ENCODE measurements around the gene CENPM.

CENPM gene

DNA sequence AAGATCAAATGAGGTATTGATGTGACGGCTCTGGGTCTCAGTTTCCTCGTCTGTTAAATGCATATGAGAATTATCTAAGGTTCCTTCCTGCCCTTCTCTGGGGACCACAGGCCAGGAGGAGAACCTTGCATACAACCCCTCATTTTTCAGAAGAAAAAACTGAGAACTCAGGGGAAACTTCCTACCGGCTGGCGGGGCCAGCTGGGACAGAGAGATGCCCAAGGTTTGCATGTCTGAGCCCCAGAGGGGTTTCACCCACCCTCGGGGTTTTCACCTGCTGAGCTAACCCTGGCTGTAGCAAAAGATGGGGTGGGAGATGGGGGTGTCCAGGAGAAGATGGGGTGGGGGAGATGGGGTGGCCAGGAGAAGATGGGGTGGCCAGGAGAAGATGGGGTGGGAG lies 24.6 kb downstream of the CENPM start:
- TF ChIP-seq, protein P1, sequence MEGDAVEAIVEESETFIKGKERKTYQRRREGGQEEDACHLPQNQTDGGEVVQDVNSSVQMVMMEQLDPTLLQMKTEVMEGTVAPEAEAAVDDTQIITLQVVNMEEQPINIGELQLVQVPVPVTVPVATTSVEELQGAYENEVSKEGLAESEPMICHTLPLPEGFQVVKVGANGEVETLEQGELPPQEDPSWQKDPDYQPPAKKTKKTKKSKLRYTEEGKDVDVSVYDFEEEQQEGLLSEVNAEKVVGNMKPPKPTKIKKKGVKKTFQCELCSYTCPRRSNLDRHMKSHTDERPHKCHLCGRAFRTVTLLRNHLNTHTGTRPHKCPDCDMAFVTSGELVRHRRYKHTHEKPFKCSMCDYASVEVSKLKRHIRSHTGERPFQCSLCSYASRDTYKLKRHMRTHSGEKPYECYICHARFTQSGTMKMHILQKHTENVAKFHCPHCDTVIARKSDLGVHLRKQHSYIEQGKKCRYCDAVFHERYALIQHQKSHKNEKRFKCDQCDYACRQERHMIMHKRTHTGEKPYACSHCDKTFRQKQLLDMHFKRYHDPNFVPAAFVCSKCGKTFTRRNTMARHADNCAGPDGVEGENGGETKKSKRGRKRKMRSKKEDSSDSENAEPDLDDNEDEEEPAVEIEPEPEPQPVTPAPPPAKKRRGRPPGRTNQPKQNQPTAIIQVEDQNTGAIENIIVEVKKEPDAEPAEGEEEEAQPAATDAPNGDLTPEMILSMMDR (IDR thresholded peaks at IDR 0.05) = no peak
- H3K27me3 ChIP-seq = peaks cover 0 to 74% of the 10 kb centered on the region in 2 donors
- H3K4me1 ChIP-seq = peaks cover 0 to 36% (median 28%) of the 10 kb centered on the region in 4 donors
- no peak overlapping the region for H3K27ac ChIP-seq
- no peak for DNase-seq
- no peak overlapping the region for H3K4me3 ChIP-seq
- intact Hi-C loops (cut with DNase I; ENCODE audit: low total_unique reads) = no loop called here
- no peaks in the 10 kb centered on the region for H3K36me3 ChIP-seq
- no peaks in the 10 kb centered on the region for H3K9me3 ChIP-seq

DNA sequence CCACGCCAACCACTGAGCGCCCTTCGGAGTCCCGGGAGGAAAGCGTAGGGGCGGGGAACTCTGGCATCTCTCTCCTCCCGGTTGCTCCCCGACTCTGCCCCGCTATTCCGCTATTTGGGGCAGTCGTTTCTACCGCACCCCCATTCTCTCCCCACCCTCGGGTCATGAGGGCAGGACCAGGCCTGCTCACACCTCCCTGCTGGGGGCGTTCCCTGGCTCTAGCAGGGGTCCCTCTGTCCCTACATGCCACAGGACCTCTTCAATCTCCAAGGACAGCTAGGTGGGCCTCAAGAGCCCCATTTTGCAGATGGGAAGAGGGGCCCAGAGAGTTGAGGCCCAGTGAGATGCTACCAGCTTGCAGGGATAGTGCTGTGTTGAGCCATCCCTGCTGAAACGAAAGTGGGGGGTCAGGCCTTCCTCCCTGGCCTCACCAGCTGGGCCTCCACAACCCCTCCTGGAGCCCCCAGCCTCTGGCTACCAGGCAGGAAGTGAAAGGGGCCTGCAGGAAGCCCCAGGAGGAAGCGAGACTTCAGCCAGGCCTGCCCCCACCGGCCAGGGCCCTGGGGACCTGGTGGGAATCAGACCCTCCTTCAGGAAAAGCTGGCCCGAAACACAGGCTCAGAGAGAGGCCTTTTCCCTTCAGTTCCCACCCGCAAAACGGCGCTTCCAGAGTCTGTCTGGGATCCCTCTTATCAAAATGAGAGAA lies 26.5 kb downstream of the CENPM start:
- H3K27ac ChIP-seq = no peak overlapping the region
- no peaks in the 10 kb centered on the region for H3K9me3 ChIP-seq
- DNase-seq = no peak
- H3K4me3 ChIP-seq = peak overlapping the region; percentile 42 to 54
- H3K4me1 ChIP-seq = peaks cover 0 to 27% (median 18%) of the 10 kb centered on the region in 4 donors
- no peaks in the 10 kb centered on the region for H3K36me3 ChIP-seq
- peaks cover 0 to 73% of the 10 kb centered on the region in 2 donors for H3K27me3 ChIP-seq
- intact Hi-C loops (cut with DNase I; ENCODE audit: low total_unique reads) = no loop called here
- TF ChIP-seq, protein P1 (IDR thresholded peaks at IDR 0.05) = no peak

DNA sequence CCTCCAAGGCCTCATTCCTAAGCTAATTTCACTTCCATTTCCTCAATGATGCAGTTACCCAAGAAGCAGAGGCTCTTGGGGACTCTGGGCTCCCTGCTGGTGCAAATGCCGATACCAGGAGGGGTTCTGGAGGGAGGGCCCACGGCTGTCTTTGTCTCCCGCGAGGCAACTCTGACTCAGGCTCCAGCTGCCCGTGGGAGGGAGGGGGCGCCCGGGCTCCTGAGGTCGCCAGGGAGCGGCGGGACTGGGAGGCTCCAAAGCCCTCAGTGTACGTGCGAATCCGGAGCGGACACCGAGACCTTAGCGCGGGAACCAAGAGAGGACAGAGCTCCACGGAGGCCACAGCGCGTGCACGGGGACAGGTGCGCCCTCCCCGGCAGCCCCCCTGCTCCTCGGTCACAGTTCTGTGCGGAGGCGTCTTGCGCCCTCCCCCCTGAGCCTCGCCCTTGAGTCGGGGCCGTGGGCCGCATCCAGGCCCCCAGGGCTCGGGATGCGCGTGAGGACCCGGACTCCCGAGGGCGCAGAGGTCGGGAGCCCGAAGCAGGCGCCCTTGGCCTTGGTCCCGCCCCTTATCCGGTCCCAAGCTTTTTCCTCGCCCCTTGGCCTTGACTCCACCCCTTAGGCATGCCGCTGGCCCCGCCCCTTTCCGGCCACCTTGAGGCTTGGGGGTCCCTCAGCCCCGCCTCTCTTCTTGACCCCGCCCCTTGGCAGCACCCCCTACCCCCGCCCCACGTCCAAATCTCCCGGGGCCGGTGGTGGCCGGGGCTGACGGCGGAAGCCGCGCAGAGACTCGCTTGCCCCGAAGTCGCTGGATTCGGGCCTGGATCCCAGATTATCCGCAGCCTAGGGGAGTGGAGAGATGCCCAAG lies 27.4 kb downstream of the CENPM start:
- Histone ChIP-seq H3K27ac (no peak overlapping the region), H3K4me1 (peaks cover 0 to 35% (median 26%) of the 10 kb centered on the region in 4 donors), H3K27me3 (peaks cover 0 to 76% of the 10 kb centered on the region in 2 donors), H3K9me3 (no peaks in the 10 kb centered on the region), H3K4me3 (peak overlapping the region; percentile 42 to 54), H3K36me3 (no peaks in the 10 kb centered on the region)
- no peak for DNase-seq
- intact Hi-C loops (cut with DNase I; ENCODE audit: low total_unique reads) = no loop called here
- TF ChIP-seq, protein P1 (IDR thresholded peaks at IDR 0.05) = no peak

DNA sequence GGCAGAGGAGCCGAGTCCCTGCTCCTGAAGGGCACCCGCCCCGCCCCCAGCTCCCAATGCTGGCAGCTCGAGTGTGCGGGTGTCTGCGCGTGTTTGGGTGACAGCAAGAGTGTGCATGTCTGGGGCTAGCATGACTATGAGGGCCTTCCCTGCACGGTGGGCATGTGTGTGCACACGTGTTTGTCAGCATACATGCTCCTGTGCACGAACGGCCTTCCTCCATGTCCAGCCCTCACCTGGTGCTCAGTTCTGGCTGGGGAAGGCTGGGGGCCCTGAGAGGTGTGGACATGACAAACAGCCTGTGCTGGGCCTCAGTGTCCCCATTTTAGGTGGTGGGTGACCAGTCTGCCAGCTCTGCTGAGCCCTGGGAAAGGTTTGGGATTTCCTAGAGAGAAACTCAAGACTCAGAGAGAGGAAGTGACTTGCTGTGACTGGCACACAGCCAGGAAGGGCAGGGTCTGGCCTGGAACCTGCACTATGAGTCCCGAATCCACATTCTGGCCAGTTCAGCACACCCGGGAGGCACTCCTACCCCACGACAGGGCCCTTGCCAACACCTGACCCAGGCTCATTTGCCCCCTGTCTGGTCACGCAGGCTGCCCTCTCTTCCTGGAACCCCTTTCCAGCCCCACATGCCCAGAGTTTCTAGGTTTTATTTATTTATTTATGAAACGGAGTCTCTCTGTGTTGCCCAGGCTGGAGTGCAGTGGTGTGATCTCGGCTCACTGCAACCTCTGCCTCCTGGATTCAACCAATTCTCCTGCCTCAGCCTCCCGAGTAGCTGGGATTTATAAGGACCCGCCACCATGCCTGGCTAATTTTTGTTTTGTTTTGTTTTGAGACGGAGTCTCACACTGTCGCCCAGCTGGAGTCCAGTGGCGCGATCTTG lies 28.8 kb downstream of the CENPM start:
- peaks cover 0 to 81% of the 10 kb centered on the region in 2 donors for H3K27me3 ChIP-seq
- H3K27ac ChIP-seq = no peak overlapping the region
- peak in 1 of 2 donors; percentile 49 for DNase-seq
- intact Hi-C loops (cut with DNase I; ENCODE audit: low total_unique reads) = no loop called here
- TF ChIP-seq, protein P1 (IDR thresholded peaks at IDR 0.05) = no peak
- H3K4me1 ChIP-seq = peaks cover 0 to 46% (median 31%) of the 10 kb centered on the region in 4 donors
- H3K9me3 ChIP-seq = no peaks in the 10 kb centered on the region
- no peaks in the 10 kb centered on the region for H3K36me3 ChIP-seq
- H3K4me3 ChIP-seq = no peak overlapping the region

DNA sequence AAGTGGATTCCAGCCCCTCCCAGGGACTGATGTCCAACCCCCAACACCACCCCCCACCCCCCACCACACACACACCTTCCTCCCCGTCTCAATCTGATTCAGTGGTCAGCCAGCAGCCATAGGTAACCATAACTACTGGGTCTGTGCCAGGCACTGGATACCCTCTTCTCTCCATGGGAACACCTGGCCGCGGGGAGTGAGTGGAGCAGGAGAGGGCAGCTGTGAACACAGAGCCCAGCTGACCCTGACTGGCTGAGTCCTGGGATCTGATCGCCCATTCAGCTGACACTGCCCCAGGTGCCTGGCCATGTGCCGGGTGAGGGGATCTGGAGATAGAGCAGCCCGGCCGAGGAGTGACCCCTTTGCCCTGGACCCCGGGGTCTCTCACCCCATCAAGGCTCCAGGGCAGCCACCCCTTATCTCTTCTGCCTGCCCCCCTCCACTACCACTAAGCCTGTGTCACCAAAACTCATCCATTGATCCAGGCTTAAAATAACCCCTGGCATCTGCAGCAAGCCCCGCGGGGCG lies 29.5 kb downstream of the CENPM start:
- Histone ChIP-seq H3K27ac (no peak overlapping the region), H3K4me1 (peaks cover 0 to 46% (median 31%) of the 10 kb centered on the region in 4 donors), H3K9me3 (no peaks in the 10 kb centered on the region), H3K4me3 (no peak overlapping the region), H3K27me3 (peaks cover 0 to 84% of the 10 kb centered on the region in 2 donors), H3K36me3 (no peaks in the 10 kb centered on the region)
- TF ChIP-seq, protein P1 (IDR thresholded peaks at IDR 0.05) = no peak
- DNase-seq = no peak
- intact Hi-C loops (cut with DNase I; ENCODE audit: low total_unique reads) = no loop called here
